K562 (cell line): ENCODE measurements around the gene HINT3. TPM values are rescaled to one million over a fixed set of nuclear protein-coding genes. Genes with fewer than 3 reads are reported as not detected.
A peak's percentile ranks its signal among the peaks of the same experiment; 100 is the strongest.

Source experiments
- ETV5 ChIP-seq: sonication (generic); formaldehyde crosslinking; IDR thresholded peaks from 2 replicates; pipeline ENCODE4 v1.4.0; 2020; ENCODE audit warnings: low read depth, mild to moderate bottlenecking, missing genetic modification reagents
- MAFF ChIP-seq: IDR thresholded peaks from 2 replicates; pipeline ENCODE4 v1.6.1; 2012; ENCODE audit warnings: low read length, improper control_type of control experiment
- MAFG ChIP-seq: fragments of 450-650 bp; conservative IDR thresholded peaks from 2 replicates; pipeline ENCODE4 v1.6.1; 2016; ENCODE audit warnings: missing genetic modification characterization, missing compliant biosample characterization
- MCM3 ChIP-seq: fragments of 450-650 bp; IDR thresholded peaks from 2 replicates; pipeline ENCODE4 v1.6.1; 2016
- MTA1 ChIP-seq: fragments of 450-650 bp; IDR thresholded peaks from 2 replicates; pipeline ENCODE4 v1.6.1; 2017; ENCODE audit warnings: borderline replicate concordance
- NFYB ChIP-seq: IDR thresholded peaks from 2 replicates; pipeline ENCODE4 v1.6.1; 2011; ENCODE audit warnings: mild to moderate bottlenecking, moderate library complexity; ENCODE audit not compliant: insufficient read length; ENCODE audit errors: extremely low read depth
- PHF21A ChIP-seq: fragments of 450-650 bp; IDR thresholded peaks from 2 replicates; pipeline ENCODE4 v1.6.1; 2017; ENCODE audit warnings: low read depth, borderline replicate concordance
- RFX5 ChIP-seq: IDR thresholded peaks from 2 replicates; pipeline ENCODE4 v1.6.1; 2011; ENCODE audit warnings: low read depth, mild to moderate bottlenecking, improper control_type of control experiment, low read length
- SAFB ChIP-seq: fragments of 200-400 bp; formaldehyde crosslinking; IDR thresholded peaks from 2 replicates; pipeline ENCODE4 v1.6.1; 2017; ENCODE audit warnings: low read depth, low read length, borderline replicate concordance
- STAT5B ChIP-seq: fragments of 250-450 bp; sonication (Bioruptor Pico); IDR thresholded peaks from 2 replicates; pipeline ENCODE4 v1.8.0; 2021; ENCODE audit warnings: mild to moderate bottlenecking, inconsistent platforms
- ZBTB12 ChIP-seq: fragments of 250-450 bp; sonication (Bioruptor Pico); IDR thresholded peaks from 2 replicates; pipeline ENCODE4 v1.4.0; 2020
- ZNF140 ChIP-seq: fragments of 250-450 bp; sonication (Bioruptor Pico); IDR thresholded peaks from 2 replicates; pipeline ENCODE4 v1.8.0; 2021; ENCODE audit warnings: moderate library complexity, mild to moderate bottlenecking, inconsistent platforms
- ZNF253 ChIP-seq: fragments of 250-450 bp; sonication (Bioruptor Pico); conservative IDR thresholded peaks from 2 replicates; pipeline ENCODE4 v1.6.1; 2021; ENCODE audit warnings: mild to moderate bottlenecking
- polyA plus RNA-seq, 8 experiments: library from polyadenylated mRNA; depleted of rRNA in 4 of 8; stranded (reverse) in 5 of 8; unstranded in 3 of 8; fragments of >200 nt; fragmentation: Nextera tagmentation in 2 of 8; fragmentation: Illumina TruSeq in 1 of 8; extraction: Ambion mirVana in 2 of 8; extraction: Trizol in 1 of 8; gene quantifications; 2 replicates each; pipeline versions ENCODE4 v1.2.1 to v1.2.3, GENCODE V29; 2011 to 2014; ENCODE audit warnings: inconsistent platforms in 1 of 8, missing spikeins in 1 of 8
- total RNA-seq, 7 experiments: library from RNA; depleted of rRNA in 6 of 7; stranded (reverse); fragments of >200 nt in 6 of 7; fragmentation: Illumina TruSeq in 2 of 7; extraction: Trizol in 2 of 7; gene quantifications; 2 replicates each; pipeline versions ENCODE4 v1.2.1 to v1.2.3, GENCODE V29; 2011 to 2021; ENCODE audit warnings: low replicate concordance in 1 of 7
- TF ChIP-seq, protein P1 (sequence below): sonication (generic); IDR thresholded peaks from 2 replicates; pipeline ENCODE4 v1.6.1; 2016
- TF ChIP-seq, protein P2 (sequence below): sonication (generic); formaldehyde crosslinking; IDR thresholded peaks from 2 replicates; pipeline ENCODE4 v1.8.0; 2022; ENCODE audit warnings: mild to moderate bottlenecking, low read depth, missing genetic modification reagents
- TF ChIP-seq, protein P3 (sequence below), 2 experiments: fragments of 450-650 bp; IDR thresholded peaks; 2 replicates each; pipeline ENCODE4 v1.6.1; 2016; ENCODE audit warnings: mild to moderate bottlenecking in 2 of 2, borderline replicate concordance in 1 of 2, low read depth in 1 of 2, moderate library complexity in 1 of 2

Gene HINT3
- total and polyA plus RNA-seq, 9 of the 15 experiments (the other 6 are each of a cell fraction or from before 2014, with no cell fraction given): 1.4 to 16.6 (median 10.8) TPM

GRCh38 chr6:125956506-125957390 lies at the start of gene HINT3 (continued):
- TF ChIP-seq, protein P1, sequence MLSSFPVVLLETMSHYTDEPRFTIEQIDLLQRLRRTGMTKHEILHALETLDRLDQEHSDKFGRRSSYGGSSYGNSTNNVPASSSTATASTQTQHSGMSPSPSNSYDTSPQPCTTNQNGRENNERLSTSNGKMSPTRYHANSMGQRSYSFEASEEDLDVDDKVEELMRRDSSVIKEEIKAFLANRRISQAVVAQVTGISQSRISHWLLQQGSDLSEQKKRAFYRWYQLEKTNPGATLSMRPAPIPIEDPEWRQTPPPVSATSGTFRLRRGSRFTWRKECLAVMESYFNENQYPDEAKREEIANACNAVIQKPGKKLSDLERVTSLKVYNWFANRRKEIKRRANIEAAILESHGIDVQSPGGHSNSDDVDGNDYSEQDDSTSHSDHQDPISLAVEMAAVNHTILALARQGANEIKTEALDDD: peak; percentile 62; the same call in 1 of the 2 replicates
- TF ChIP-seq ZNF140 (CRISPR knock-in tag) (no peak), ZNF253 (no peak), MAFG (tag) (no peak), ZBTB12 (CRISPR knock-in tag) (peak; percentile 97), MAFF (no peak), RFX5 (peak; percentile 36; the same call in 1 of the 2 replicates), MTA1 (peak; percentile 97), MCM3 (no peak), STAT5B (CRISPR knock-in tag) (no peak), ETV5 (peak; percentile 90), SAFB (no peak), NFYB (no peak), PHF21A (0 out of 2 replicates have a peak, but pooled peaks have one; percentile 33)
- TF ChIP-seq, protein P2, sequence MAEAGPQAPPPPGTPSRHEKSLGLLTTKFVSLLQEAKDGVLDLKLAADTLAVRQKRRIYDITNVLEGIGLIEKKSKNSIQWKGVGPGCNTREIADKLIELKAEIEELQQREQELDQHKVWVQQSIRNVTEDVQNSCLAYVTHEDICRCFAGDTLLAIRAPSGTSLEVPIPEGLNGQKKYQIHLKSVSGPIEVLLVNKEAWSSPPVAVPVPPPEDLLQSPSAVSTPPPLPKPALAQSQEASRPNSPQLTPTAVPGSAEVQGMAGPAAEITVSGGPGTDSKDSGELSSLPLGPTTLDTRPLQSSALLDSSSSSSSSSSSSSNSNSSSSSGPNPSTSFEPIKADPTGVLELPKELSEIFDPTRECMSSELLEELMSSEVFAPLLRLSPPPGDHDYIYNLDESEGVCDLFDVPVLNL (CRISPR knock-in tag): peak; percentile 79; the same call in 1 of the 2 replicates
- TF ChIP-seq, protein P3, sequence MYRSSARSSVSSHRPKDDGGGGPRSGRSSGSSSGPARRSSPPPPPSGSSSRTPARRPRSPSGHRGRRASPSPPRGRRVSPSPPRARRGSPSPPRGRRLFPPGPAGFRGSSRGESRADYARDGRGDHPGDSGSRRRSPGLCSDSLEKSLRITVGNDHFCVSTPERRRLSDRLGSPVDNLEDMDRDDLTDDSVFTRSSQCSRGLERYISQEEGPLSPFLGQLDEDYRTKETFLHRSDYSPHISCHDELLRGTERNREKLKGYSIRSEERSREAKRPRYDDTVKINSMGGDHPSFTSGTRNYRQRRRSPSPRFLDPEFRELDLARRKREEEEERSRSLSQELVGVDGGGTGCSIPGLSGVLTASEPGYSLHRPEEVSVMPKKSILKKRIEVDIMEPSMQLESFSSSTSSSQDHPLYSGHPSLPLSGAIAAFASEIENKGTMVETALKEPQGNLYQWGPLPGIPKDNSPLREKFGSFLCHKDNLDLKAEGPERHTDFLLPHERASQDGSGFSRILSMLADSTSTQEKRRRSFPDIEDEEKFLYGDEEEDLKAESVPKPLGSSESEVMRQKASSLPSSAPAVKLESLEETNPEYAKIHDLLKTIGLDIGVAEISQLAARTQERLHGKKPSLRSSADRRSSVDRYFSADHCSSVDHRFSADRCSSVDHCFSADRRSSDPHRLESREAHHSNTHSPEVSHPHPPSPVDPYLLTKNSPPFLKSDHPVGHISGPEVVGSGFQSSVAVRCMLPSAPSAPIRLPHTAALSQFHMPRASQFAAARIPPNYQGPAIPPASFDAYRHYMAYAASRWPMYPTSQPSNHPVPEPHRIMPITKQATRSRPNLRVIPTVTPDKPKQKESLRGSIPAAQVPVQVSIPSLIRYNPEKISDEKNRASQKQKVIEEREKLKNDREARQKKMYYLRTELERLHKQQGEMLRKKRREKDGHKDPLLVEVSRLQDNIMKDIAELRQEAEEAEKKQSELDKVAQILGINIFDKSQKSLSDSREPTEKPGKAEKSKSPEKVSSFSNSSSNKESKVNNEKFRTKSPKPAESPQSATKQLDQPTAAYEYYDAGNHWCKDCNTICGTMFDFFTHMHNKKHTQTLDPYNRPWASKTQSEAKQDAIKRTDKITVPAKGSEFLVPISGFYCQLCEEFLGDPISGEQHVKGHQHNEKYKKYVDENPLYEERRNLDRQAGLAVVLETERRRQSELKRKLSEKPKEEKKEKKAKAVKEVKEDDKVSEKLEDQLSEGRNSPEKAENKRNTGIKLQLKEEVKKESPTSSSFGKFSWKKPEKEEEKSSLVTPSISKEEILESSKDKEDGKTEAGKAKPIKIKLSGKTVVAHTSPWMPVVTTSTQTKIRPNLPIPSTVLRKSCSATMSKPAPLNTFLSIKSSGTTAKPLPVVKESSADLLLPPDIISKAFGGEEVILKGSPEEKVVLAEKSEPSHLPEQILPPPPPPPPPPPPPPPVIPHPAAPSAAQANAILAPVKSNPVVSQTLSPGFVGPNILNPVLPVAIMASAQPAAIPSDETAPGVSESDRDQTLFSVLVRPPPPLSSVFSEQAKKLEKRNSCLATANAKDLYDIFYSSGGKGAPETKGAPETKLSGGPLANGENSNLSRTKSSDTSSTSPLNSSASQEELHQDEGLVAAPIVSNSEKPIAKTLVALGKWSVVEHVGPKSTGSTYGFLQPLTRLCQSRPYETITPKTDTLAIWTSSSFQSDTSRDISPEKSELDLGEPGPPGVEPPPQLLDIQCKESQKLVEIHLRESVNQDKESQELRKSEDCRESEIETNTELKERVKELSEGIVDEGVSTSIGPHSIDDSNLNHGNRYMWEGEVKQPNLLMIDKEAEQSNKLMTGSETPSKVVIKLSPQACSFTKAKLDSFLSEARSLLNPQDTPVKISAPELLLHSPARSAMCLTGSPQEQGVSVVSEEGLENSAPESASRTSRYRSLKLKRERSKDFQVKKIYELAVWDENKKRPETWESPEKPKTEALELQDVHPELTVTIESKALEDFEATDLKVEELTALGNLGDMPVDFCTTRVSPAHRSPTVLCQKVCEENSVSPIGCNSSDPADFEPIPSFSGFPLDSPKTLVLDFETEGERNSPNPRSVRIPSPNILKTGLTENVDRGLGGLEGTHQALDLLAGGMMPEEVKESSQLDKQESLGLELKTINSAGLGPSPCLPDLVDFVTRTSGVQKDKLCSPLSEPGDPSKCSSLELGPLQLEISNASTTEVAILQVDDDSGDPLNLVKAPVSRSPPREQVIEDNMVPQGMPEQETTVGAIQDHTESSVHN (IDR thresholded peaks at IDR 0.05; ENCODE audit: borderline replicate concordance in 1 of 2, low read depth in 1 of 2): no peak
